HL-60 (cell line): ENCODE results near the gene SCN1B.

Experiments used
- DNase-seq, 2 experiments: peaks; one replicate each; pipeline ENCODE4 v3.0.0-alpha.2; 2010 to 2020; ENCODE audit warnings: low read depth in 1 of 2, low spot score in 1 of 2
- H3K27ac ChIP-seq: fragments of 250-450 bp; sonication (Bioruptor Pico); replicated peaks from 2 replicates; pipeline ENCODE4 v1.5.1; 2020; ENCODE audit warnings: mild to moderate bottlenecking, moderate library complexity
- H3K27me3 ChIP-seq: fragments of 250-450 bp; sonication (Bioruptor Pico); 2 replicates; pipeline ENCODE4 v1.5.1; 2021; ENCODE audit warnings: mild to moderate bottlenecking, moderate library complexity; ENCODE audit not compliant: insufficient read depth, poor library complexity, severe bottlenecking
- H3K4me3 ChIP-seq: replicated peaks from 2 replicates; pipeline ENCODE4 v1.5.1; 2011; ENCODE audit warnings: mild to moderate bottlenecking, control low read depth, low read length; ENCODE audit not compliant: insufficient read depth
- CTCF ChIP-seq: IDR thresholded peaks from one replicate; pipeline ENCODE4 v1.5.1; 2011; ENCODE audit warnings: low read length, control low read depth, inconsistent platforms; ENCODE audit not compliant: insufficient read depth
- GABPA ChIP-seq: IDR thresholded peaks from 2 replicates; pipeline ENCODE4 v1.6.1; 2012; ENCODE audit warnings: low read depth
- POLR2AphosphoS5 ChIP-seq: IDR thresholded peaks from 2 replicates; pipeline ENCODE4 v1.6.1; 2012; ENCODE audit warnings: low read depth
- SPI1 ChIP-seq: IDR thresholded peaks from 2 replicates; pipeline ENCODE4 v1.6.1; 2012; ENCODE audit warnings: low read depth, mild to moderate bottlenecking, borderline replicate concordance
- TF ChIP-seq, protein P1 (sequence below): IDR thresholded peaks from 2 replicates; pipeline ENCODE4 v1.6.1; 2012; ENCODE audit warnings: low read depth; ENCODE audit not compliant: insufficient replicate concordance

SCN1B gene

GRCh38 chr19:35076657-35077056, 46.4 kb downstream of the SCN1B start:
- Histone ChIP-seq H3K4me3 (no peak overlapping the region), H3K27me3 (no peaks in the 10 kb centered on the region), H3K27ac (no peak overlapping the region)
- TF ChIP-seq GABPA: no peak
- TF ChIP-seq, protein P1, sequence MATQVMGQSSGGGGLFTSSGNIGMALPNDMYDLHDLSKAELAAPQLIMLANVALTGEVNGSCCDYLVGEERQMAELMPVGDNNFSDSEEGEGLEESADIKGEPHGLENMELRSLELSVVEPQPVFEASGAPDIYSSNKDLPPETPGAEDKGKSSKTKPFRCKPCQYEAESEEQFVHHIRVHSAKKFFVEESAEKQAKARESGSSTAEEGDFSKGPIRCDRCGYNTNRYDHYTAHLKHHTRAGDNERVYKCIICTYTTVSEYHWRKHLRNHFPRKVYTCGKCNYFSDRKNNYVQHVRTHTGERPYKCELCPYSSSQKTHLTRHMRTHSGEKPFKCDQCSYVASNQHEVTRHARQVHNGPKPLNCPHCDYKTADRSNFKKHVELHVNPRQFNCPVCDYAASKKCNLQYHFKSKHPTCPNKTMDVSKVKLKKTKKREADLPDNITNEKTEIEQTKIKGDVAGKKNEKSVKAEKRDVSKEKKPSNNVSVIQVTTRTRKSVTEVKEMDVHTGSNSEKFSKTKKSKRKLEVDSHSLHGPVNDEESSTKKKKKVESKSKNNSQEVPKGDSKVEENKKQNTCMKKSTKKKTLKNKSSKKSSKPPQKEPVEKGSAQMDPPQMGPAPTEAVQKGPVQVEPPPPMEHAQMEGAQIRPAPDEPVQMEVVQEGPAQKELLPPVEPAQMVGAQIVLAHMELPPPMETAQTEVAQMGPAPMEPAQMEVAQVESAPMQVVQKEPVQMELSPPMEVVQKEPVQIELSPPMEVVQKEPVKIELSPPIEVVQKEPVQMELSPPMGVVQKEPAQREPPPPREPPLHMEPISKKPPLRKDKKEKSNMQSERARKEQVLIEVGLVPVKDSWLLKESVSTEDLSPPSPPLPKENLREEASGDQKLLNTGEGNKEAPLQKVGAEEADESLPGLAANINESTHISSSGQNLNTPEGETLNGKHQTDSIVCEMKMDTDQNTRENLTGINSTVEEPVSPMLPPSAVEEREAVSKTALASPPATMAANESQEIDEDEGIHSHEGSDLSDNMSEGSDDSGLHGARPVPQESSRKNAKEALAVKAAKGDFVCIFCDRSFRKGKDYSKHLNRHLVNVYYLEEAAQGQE: no peak
- no peak for TF ChIP-seq POLR2AphosphoS5
- no peak for TF ChIP-seq CTCF
- TF ChIP-seq SPI1: no peak
- DNase-seq: no peak

DNA sequence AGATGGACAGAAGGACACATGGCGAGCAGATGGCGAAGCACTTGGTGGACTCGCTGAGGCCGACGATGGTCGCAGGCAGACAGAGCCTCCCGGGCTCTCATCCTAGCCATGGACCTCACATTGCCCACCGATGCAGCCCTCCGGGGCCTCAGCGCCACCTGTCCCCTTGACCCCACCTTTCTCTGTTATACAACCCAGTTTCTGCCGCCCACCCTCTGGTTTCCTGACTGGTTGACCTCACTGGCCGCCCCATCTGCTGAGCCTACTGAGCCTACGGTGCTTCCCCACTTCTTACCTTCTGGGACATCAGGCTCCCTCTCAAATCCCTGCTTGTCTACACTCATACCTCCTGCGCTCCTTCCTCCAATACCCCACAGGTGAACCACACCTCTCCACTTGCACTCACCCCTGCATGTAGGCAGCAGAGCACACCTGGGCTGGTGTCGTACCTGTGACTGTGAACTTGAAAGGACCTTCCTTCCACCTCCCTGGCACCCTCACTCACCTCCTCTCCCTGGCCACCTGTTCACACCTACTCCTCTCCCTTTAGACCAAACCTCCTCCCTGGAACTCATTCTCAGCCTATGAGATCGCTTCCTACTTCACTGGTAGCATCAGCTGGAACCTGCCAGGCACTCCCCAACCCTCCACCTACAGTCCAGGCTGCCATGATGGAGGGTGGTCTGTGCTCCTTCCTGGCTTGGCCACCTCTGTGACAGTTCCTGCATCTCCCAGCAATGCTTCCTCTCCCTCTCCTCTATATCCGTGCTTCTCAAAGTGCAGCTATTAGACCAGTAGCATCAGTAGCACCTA, 47.3 kb downstream of the SCN1B start:
- no peak for TF ChIP-seq POLR2AphosphoS5
- TF ChIP-seq SPI1: no peak
- TF ChIP-seq, protein P1: no peak
- no peak for DNase-seq
- Histone ChIP-seq H3K27me3 (no peaks in the 10 kb centered on the region), H3K27ac (no peak overlapping the region), H3K4me3 (no peak overlapping the region)

- TF ChIP-seq GABPA (no peak), CTCF (no peak), POLR2AphosphoS5 (no peak), SPI1 (no peak)
- TF ChIP-seq, protein P1: no peak
- H3K27ac ChIP-seq: no peak overlapping the region
- H3K4me3 ChIP-seq: no peak overlapping the region
- no peaks in the 10 kb centered on the region for H3K27me3 ChIP-seq
- DNase-seq: no peak
These were observed 49.6 kb downstream of the SCN1B start for GRCh38 chr19:35079826-35080225.
